ENCODE measurements around the gene CD1E.

DNA sequence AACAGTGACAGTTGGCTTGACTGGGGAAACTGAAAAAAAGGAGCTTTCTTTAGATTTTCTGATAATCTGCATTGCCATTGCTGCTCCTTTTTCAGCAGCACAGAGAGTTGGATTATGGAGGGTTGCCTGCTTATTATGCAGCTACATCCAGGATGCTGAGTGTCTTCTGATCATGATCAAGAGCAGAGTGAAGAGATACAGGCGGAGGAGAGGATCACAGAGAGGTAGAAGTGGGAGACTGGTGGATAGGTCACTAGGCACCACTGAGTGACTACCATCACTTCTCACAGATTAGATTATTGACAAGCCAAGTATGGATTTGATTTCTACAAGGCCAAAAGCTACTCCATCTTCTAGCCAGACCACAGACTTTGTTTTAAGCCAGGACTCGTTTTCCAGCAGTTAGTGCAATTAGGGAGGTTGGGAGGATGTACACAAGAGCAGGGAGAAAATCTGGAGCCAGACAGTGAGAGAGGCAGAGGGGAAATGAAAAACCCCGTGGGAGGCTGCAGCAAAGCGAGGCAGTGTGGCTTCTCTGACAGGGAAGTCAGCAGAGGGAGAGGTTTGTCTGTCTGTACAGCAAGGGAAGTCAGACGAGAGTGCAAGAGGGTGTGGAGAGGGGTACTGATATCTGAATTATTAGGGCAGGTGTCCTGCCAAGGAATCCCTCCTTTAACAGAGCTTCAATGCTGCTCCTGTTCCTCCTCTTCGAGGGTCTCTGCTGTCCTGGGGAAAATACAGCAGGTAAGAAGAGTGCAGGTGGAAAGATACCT, at the start of gene CD1E:
- no peak for TF ChIP-seq EZH2 (optimal IDR thresholded peaks at IDR 0.05; ENCODE audit: low read depth, low read length)
- TF ChIP-seq, protein P1, sequence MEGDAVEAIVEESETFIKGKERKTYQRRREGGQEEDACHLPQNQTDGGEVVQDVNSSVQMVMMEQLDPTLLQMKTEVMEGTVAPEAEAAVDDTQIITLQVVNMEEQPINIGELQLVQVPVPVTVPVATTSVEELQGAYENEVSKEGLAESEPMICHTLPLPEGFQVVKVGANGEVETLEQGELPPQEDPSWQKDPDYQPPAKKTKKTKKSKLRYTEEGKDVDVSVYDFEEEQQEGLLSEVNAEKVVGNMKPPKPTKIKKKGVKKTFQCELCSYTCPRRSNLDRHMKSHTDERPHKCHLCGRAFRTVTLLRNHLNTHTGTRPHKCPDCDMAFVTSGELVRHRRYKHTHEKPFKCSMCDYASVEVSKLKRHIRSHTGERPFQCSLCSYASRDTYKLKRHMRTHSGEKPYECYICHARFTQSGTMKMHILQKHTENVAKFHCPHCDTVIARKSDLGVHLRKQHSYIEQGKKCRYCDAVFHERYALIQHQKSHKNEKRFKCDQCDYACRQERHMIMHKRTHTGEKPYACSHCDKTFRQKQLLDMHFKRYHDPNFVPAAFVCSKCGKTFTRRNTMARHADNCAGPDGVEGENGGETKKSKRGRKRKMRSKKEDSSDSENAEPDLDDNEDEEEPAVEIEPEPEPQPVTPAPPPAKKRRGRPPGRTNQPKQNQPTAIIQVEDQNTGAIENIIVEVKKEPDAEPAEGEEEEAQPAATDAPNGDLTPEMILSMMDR (IDR thresholded peaks at IDR 0.05; ENCODE audit: low read length), result no peak

Data from MM.1S (cell line).